Esophagus mucosa (tissue), 1 donor: Measurements from ENCODE around the gene HERC2. TPM values are rescaled to one million over a fixed set of nuclear protein-coding genes. Genes with fewer than 3 reads are reported as not detected.
"Not testable (repeated sequence)": the region's sequence is repeated elsewhere in the genome, so short reads cannot be mapped to it uniquely, and the experiment has no call there.

ENCODE experiments used
- ATAC-seq: fragments of 200-7000 bp; cut with Tn5 transposase; one replicate; pipeline ENCODE4 v1.9.1; 2020
- total RNA-seq: library from RNA; stranded (reverse); gene quantifications from one replicate; pipeline ENCODE4 v1.2.4, GENCODE V29; 2023
- donor health status: DM: yes; HTN: yes; CAD: no.

HERC2 gene, protein sequence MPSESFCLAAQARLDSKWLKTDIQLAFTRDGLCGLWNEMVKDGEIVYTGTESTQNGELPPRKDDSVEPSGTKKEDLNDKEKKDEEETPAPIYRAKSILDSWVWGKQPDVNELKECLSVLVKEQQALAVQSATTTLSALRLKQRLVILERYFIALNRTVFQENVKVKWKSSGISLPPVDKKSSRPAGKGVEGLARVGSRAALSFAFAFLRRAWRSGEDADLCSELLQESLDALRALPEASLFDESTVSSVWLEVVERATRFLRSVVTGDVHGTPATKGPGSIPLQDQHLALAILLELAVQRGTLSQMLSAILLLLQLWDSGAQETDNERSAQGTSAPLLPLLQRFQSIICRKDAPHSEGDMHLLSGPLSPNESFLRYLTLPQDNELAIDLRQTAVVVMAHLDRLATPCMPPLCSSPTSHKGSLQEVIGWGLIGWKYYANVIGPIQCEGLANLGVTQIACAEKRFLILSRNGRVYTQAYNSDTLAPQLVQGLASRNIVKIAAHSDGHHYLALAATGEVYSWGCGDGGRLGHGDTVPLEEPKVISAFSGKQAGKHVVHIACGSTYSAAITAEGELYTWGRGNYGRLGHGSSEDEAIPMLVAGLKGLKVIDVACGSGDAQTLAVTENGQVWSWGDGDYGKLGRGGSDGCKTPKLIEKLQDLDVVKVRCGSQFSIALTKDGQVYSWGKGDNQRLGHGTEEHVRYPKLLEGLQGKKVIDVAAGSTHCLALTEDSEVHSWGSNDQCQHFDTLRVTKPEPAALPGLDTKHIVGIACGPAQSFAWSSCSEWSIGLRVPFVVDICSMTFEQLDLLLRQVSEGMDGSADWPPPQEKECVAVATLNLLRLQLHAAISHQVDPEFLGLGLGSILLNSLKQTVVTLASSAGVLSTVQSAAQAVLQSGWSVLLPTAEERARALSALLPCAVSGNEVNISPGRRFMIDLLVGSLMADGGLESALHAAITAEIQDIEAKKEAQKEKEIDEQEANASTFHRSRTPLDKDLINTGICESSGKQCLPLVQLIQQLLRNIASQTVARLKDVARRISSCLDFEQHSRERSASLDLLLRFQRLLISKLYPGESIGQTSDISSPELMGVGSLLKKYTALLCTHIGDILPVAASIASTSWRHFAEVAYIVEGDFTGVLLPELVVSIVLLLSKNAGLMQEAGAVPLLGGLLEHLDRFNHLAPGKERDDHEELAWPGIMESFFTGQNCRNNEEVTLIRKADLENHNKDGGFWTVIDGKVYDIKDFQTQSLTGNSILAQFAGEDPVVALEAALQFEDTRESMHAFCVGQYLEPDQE (N-terminal part only)
- total RNA-seq, result 34.1 TPM

- ATAC-seq, result not testable (repeated sequence)
Measured at GRCh38 chr15:28322129-28322588, at the start of gene HERC2. TSS of gene HERC2 (minus strand) at chr15:28322179. CDS start at chr15:28321433, 746 bp downstream.

GRCh38 chr15:28365502-28365901, 43.5 kb upstream of the HERC2 start:
- ATAC-seq, result not testable (repeated sequence)

- not testable (repeated sequence) for ATAC-seq
Measured at GRCh38 chr15:28357984-28358383, 36.0 kb upstream of the HERC2 start, which contains the start of gene GOLGA6L24. TSS of gene GOLGA6L24 (minus strand) at chr15:28358084. CDS start at chr15:28358023, 61 bp downstream.

- ATAC-seq, result not testable (repeated sequence)
Measured at GRCh38 chr15:28321358-28322078, 461 bp downstream of the HERC2 start.

DNA sequence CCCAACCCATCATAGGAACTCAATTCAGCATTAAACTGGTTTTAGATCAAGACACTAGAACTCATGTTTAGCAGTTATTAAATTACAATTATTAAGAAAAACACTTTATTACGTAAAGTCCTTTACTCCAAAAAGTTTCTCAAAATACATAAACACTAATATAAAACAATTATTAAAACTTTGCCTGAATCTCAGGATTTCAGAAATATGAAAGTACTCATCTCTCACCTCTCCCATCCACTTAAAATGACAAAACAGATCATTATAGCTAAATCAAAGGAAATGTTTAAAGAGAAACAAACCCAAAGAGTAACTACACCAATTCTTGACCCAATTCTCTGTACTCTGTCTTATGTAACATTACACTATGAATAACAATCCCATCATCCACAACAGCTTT, 2.3 kb downstream of the HERC2 start:
- ATAC-seq, result not testable (repeated sequence)

- ATAC-seq, result not testable (repeated sequence)
Measured at GRCh38 chr15:28318828-28319227, 3.2 kb downstream of the HERC2 start.

DNA sequence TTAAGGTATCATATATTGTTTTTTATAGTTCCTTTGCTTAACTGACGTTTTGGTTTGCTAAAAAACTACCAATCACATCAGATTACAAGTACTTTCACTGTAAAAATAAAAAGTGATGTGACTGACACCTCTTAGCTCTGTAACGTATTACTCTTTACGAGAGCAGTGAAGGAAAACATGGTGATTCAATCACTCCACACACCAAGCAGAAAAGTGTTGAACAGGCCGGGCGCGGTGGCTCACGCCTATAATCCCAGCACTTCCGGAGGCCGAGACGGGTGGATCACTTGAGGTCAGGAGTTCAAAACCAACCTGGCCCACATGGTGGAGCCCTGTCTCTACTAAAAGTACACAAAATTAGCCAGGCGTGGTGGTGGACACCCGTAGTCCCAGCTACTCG, 3.9 kb downstream of the HERC2 start:
- peak; percentile 50 for ATAC-seq

DNA sequence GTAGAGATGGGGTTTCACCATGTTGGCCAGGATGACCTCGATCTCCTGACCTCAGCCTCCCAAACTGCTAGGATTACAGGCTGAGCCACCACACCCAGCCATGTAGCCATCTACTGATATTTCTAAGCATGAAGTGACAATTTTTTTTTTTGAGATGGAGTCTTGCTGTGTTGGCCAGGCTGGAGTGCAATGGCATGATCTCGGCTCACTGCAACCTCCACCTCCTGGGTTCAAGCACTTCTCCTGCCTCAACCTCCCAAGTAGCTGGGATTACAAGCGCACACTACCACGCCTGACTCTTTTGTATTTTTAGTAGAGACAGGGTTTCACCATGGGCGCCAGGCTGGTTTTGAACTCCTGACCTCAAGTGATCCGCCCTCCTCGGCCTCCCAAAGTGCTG, 5.0 kb downstream of the HERC2 start:
- ATAC-seq, result not testable (repeated sequence)

GRCh38 chr15:28310454-28310853, 11.5 kb downstream of the HERC2 start:
- not testable (repeated sequence) for ATAC-seq

GRCh38 chr15:28308718-28309117, 13.3 kb downstream of the HERC2 start:
- ATAC-seq, result not testable (repeated sequence)

DNA sequence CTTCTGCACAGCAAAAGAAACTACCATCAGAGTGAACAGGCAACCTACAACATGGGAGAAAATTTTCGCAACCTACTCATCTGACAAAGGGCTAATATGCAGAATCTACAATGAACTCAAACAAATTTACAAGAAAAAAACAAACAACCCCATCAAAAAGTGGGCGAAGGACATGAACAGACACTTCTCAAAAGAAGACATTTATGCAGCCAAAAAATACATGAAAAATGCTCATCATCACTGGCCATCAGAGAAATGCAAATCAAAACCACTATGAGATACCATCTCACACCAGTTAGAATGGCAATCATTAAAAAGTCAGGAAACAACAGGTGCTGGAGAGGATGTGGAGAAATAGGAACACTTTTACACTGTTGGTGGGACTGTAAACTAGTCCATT, 16.3 kb downstream of the HERC2 start:
- ATAC-seq, result not testable (repeated sequence)

- ATAC-seq, result not testable (repeated sequence)
Measured at GRCh38 chr15:28297434-28297833, 24.5 kb downstream of the HERC2 start.

- not testable (repeated sequence) for ATAC-seq
Measured at GRCh38 chr15:28296814-28297213, 25.2 kb downstream of the HERC2 start.

- not testable (repeated sequence) for ATAC-seq
Measured at GRCh38 chr15:28295009-28295563, 26.9 kb downstream of the HERC2 start.

GRCh38 chr15:28294560-28294959, 27.4 kb downstream of the HERC2 start:
- ATAC-seq, result not testable (repeated sequence)

- peak; percentile 51 for ATAC-seq
Measured at GRCh38 chr15:28289694-28290463, 32.1 kb downstream of the HERC2 start.

GRCh38 chr15:28288830-28289693, 32.9 kb downstream of the HERC2 start:
- ATAC-seq, result not testable (repeated sequence)

DNA sequence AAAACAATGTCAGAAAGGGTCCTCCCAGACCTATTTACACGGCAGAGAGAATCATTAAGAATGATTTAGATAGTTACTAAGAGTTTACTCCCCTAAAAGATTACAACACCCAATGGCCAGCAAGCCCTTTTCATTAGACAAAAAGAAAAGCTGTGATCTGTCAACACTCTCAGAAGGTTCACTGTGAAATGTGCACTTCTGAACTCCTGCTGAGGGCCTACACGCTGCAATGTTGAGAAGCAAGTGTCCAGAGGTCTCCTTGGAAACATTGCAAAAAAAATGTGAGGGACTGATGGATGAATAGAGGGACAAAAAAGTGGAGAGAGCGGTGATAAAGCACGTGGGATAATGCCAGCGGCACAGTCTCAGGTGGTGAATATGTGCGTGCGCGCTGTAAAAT, 35.3 kb downstream of the HERC2 start:
- ATAC-seq, result not testable (repeated sequence)

GRCh38 chr15:28286031-28286430, 35.9 kb downstream of the HERC2 start:
- ATAC-seq, result no peak
